ENCODE measurements around the gene OR10G7. TPM values are rescaled to one million over a fixed set of nuclear protein-coding genes. Genes with fewer than 3 reads are reported as not detected.
A peak's percentile ranks its signal among the peaks of the same experiment; 100 is the strongest.

OR10G7 gene
- total RNA-seq, 3 donors from 2014 or later = not detected

DNA sequence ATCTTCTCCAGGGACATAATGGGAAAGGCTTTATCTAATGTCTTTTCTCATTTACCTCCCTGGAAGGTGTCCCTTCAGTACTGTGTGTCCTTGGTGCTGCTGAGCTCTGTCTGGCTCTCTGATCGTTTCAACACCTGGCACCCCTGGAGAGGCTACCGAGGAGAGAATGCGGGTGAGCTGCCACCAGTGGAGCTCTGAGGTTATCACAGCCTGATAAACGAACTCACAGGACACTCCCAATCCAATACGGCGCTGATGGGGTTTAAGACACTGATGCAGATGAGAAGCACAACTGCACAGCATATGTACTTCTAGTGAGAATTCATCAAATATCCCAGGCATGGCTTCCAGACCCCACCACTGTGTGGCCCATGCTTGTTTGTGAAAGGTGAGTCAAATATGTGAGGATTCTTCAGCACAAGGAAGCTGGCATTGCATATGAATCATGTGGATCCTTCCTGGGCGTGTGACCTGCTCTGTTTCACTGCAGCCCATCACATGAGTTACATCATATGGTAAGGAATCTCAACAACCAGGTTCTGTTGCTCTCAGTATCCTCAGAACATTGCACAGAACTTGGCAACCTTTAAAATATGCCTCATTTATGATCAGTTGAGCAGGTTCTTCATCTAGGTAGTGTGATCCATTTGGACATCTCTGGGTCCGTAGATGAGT lies 39.3 kb upstream of the OR10G7 start:
- Histone ChIP-seq H3K4me1 (ENCODE audit: low read depth) (no peaks in the 10 kb centered on the region), H3K4me3 (no peak overlapping the region), H3K36me3 (ENCODE audit: low read depth) (no peaks in the 10 kb centered on the region), H3K9me3 (no peaks in the 10 kb centered on the region)
- TF ChIP-seq, protein P1, sequence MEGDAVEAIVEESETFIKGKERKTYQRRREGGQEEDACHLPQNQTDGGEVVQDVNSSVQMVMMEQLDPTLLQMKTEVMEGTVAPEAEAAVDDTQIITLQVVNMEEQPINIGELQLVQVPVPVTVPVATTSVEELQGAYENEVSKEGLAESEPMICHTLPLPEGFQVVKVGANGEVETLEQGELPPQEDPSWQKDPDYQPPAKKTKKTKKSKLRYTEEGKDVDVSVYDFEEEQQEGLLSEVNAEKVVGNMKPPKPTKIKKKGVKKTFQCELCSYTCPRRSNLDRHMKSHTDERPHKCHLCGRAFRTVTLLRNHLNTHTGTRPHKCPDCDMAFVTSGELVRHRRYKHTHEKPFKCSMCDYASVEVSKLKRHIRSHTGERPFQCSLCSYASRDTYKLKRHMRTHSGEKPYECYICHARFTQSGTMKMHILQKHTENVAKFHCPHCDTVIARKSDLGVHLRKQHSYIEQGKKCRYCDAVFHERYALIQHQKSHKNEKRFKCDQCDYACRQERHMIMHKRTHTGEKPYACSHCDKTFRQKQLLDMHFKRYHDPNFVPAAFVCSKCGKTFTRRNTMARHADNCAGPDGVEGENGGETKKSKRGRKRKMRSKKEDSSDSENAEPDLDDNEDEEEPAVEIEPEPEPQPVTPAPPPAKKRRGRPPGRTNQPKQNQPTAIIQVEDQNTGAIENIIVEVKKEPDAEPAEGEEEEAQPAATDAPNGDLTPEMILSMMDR (IDR thresholded peaks at IDR 0.05) = no peak
- DNase-seq (no peak), ATAC-seq (no peak)
- intact Hi-C loops (cut with DNase I, micrococcal nuclease) = no loop called here

DNA sequence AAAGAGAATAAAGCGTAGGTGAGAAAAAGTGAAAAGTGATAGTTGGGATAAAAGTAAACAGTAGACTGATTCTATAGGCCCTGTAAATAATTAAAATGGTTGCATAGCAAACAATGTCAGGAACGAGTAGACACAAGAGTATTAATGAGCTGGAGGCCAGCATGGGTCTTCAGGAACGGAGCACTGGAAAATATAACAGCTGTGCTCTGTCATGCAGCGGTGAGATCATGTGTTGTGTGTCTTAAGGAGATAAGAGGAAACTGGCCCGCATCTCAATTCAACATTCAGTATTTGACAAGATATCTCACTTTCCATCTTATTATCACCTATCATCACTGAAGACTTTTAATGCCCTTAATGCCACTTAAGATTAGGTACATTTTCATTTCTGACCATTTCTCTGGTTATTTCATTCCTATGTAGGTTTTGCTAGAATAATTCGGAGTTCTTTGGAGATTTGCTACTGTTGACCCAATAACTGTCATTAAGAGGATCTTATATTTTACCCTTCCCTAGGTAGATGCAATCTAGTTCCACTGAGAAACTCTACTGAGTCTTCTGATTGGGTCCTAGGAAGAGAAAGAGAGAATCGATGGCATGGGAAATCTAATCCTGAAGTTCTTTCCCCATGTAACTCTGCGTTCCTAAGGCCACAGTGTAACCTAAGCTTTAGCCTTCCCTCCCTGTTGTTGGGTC lies 38.7 kb upstream of the OR10G7 start:
- ATAC-seq (no peak), DNase-seq (no peak)
- intact Hi-C loops (cut with DNase I, micrococcal nuclease) = no loop called here
- no peak overlapping the region for H3K4me3 ChIP-seq
- TF ChIP-seq, protein P1 (IDR thresholded peaks at IDR 0.05) = no peak
- no peaks in the 10 kb centered on the region for H3K36me3 ChIP-seq (ENCODE audit: low read depth)
- H3K4me1 ChIP-seq (ENCODE audit: low read depth) = no peaks in the 10 kb centered on the region
- no peaks in the 10 kb centered on the region for H3K9me3 ChIP-seq

DNA sequence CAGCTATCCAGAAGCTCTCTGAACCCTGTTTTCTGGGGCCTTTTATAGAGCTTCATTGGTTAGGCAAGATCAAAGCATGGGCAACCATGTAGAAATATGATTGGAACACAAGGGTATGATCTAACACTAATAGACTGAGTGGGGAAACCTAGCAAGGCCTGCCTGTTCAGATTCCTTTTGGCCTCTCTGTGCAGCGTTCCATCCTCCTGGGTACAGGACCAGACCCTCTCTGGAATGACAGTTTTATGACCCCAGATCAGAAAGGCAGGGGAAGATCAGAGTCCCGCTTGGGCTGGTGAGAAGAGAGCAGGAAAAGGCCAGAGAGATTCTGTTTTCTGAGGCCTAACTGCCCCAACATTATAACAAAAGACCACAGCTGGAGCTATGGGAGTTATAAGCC lies 37.5 kb upstream of the OR10G7 start:
- intact Hi-C loops (cut with DNase I, micrococcal nuclease) = no loop called here

DNA sequence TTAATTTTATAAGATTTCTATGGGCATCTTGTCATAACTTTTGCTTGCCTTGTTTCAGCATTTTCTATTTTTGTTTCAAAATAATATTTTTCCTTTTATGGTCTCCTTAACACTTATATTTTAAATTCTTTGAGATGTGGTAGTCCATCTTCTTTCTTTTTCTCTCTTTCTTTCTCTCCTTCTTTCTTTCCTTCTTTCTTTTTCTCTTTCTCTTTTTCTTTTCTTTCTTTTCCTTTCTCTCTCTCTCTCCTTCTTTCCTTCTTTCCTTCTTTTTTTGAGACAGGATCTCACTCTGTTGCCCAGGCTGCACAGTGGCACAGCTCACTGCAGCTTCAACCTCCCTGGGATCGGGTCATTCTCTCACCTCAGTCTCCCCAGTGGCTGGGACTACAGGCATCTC lies 36.1 kb upstream of the OR10G7 start:
- DNase-seq (no peak), ATAC-seq (no peak)
- H3K9me3 ChIP-seq = no peaks in the 10 kb centered on the region
- H3K36me3 ChIP-seq (ENCODE audit: low read depth) = no peaks in the 10 kb centered on the region
- TF ChIP-seq, protein P1 (IDR thresholded peaks at IDR 0.05) = no peak
- intact Hi-C loops (cut with DNase I, micrococcal nuclease) = no loop called here
- no peaks in the 10 kb centered on the region for H3K4me1 ChIP-seq (ENCODE audit: low read depth)
- no peak overlapping the region for H3K4me3 ChIP-seq

More for the DNA sequence above, 37.5 kb upstream of the OR10G7 start:
- H3K4me3 ChIP-seq = no peak overlapping the region
- ATAC-seq (no peak), DNase-seq (no peak)
- TF ChIP-seq, protein P1 (IDR thresholded peaks at IDR 0.05) = no peak
- H3K36me3 ChIP-seq (ENCODE audit: low read depth) = no peaks in the 10 kb centered on the region
- no peaks in the 10 kb centered on the region for H3K4me1 ChIP-seq (ENCODE audit: low read depth)
- H3K9me3 ChIP-seq = no peaks in the 10 kb centered on the region

DNA sequence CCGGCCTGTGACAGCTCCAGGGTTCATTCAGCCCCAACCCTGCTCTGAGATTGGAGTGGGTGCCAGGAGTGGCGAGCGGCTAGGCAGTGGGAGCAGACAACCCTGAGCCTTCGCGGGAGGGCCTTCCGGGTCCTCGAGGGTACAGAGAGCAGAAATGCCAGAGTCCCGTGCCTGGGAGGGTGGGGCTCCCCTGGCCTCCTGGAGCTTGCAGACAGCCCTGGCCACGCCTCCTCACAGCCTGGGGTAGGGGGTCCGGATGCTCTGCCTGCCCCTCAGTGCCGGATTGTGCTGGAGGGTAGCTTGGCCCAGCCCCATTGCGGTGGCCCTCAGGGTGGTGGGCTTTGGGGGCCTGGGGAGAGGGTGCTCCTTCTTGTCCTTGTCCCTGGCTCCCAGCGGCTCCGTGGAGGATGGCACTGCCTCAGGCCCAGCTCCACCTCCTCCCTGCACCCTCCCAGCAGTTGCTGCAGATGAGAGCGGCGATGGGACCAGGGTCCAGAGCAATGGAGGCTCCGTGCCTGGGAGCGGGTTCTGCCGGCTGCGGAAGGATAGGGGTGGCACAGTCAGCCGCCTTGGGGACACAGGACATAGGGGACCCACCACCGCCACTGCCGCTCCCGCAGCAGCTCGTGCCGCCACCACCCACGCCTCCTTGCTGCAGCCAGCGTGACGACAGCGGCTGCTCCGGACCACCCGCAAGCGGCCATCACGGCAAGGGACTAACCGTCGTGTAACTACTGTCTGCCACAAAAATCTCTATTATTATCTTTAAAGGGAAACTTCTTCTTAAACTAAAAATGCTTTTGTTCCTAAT lies 34.9 kb upstream of the OR10G7 start:
- peak; percentile 87 for ATAC-seq
- peak; percentile 72 to 80 (median 76) for DNase-seq
- TF ChIP-seq, protein P1 (IDR thresholded peaks at IDR 0.05) = no peak

More for the DNA sequence above, 34.9 kb upstream of the OR10G7 start:
- H3K36me3 ChIP-seq (ENCODE audit: low read depth) = no peaks in the 10 kb centered on the region
- no peak overlapping the region for H3K4me3 ChIP-seq
- H3K4me1 ChIP-seq (ENCODE audit: low read depth) = no peaks in the 10 kb centered on the region
- intact Hi-C loops (cut with DNase I, micrococcal nuclease) = no loop called here
- H3K9me3 ChIP-seq = no peaks in the 10 kb centered on the region
